ENCODE data around the gene SSR3. TPM values are rescaled to one million over a fixed set of nuclear protein-coding genes. Genes with fewer than 3 reads are reported as not detected.

Gene SSR3
- total RNA-seq, 1 donor from 2014 or later: 135 TPM

DNA sequence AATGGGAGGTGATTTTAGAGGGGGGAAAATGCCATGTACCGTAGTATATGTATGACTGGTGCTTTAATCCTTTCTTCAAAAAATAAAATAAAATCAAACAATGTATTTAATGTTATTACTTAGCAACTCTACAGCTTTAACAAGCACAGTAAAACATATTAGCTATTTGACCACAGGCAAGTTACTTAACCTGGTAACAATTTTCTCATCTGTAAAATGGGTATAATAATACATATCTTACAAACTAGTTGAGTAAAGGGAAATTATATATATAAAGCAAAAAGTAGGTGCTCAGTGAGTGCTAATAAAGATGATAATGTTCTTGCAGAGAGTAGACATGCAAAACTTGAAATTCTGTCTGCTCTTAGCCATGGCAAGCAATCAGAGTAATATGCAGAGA, 27.9 kb downstream of the SSR3 start:
- H3K27ac Mint-ChIP-seq: no peak overlapping the region
- no peak for DNase-seq (ENCODE audit: low spot score, unreplicated experiment)
- H3K4me3 Mint-ChIP-seq (ENCODE audit: low read depth): no peak overlapping the region
- H3K9me3 Mint-ChIP-seq (ENCODE audit: low read depth): no peaks in the 10 kb centered on the region
- H3K4me1 Mint-ChIP-seq (ENCODE audit: low read depth): no peaks in the 10 kb centered on the region
- H3K27me3 Mint-ChIP-seq: no peaks in the 10 kb centered on the region
- H3K36me3 Mint-ChIP-seq (ENCODE audit: insufficient read depth): no peaks in the 10 kb centered on the region
- TF ChIP-seq, protein P1, sequence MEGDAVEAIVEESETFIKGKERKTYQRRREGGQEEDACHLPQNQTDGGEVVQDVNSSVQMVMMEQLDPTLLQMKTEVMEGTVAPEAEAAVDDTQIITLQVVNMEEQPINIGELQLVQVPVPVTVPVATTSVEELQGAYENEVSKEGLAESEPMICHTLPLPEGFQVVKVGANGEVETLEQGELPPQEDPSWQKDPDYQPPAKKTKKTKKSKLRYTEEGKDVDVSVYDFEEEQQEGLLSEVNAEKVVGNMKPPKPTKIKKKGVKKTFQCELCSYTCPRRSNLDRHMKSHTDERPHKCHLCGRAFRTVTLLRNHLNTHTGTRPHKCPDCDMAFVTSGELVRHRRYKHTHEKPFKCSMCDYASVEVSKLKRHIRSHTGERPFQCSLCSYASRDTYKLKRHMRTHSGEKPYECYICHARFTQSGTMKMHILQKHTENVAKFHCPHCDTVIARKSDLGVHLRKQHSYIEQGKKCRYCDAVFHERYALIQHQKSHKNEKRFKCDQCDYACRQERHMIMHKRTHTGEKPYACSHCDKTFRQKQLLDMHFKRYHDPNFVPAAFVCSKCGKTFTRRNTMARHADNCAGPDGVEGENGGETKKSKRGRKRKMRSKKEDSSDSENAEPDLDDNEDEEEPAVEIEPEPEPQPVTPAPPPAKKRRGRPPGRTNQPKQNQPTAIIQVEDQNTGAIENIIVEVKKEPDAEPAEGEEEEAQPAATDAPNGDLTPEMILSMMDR (IDR thresholded peaks at IDR 0.05; ENCODE audit: unreplicated experiment): no peak

DNA sequence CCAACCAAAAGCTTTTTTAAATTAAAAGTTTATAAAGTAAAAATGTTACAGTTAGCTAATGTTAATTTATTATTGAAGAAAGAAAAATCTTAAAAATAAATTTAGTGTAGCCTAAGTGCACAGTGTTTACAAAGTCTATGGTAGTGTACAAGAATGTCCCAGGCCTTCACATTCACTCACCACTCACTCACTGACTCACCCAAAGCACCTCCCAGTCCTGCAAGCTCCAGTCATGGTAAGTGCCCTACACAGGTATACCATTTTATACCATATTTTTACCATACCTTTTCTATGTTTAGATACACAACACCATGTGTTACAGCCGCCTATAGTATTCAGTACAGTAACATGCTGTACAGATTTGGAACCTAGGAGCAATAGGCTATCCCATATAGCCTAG, 29.1 kb downstream of the SSR3 start:
- Mint-ChIP-seq H3K9me3 (ENCODE audit: low read depth) (no peaks in the 10 kb centered on the region), H3K36me3 (ENCODE audit: insufficient read depth) (no peaks in the 10 kb centered on the region), H3K27ac (no peak overlapping the region), H3K27me3 (no peaks in the 10 kb centered on the region), H3K4me3 (ENCODE audit: low read depth) (no peak overlapping the region), H3K4me1 (ENCODE audit: low read depth) (no peaks in the 10 kb centered on the region)
- TF ChIP-seq, protein P1 (IDR thresholded peaks at IDR 0.05; ENCODE audit: unreplicated experiment): no peak
- no peak for DNase-seq (ENCODE audit: low spot score, unreplicated experiment)

DNA sequence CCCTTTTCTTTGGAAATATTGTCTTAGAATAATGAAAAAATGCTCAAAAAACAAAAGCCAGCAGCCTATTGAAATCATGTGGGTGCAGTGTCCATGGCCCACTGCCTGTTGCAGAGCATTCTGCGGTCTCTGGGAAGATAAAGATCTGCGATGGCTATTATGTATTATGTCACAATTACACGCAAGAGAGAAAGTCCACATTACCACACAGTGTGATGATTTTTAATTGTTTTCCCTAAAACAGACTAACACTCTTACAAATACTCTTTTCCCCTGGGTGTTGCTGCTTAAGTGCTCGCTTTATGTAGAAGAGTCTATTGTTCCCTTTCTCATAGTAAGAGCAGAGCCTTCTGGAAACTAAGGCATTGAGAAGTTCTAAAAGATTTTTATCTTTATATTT, 32.2 kb downstream of the SSR3 start:
- no peaks in the 10 kb centered on the region for H3K27me3 Mint-ChIP-seq
- TF ChIP-seq, protein P1 (IDR thresholded peaks at IDR 0.05; ENCODE audit: unreplicated experiment): no peak
- H3K27ac Mint-ChIP-seq: no peak overlapping the region
- no peak overlapping the region for H3K4me3 Mint-ChIP-seq (ENCODE audit: low read depth)
- no peaks in the 10 kb centered on the region for H3K9me3 Mint-ChIP-seq (ENCODE audit: low read depth)
- H3K36me3 Mint-ChIP-seq (ENCODE audit: insufficient read depth): no peaks in the 10 kb centered on the region
- no peak for DNase-seq (ENCODE audit: low spot score, unreplicated experiment)
- H3K4me1 Mint-ChIP-seq (ENCODE audit: low read depth): no peaks in the 10 kb centered on the region

DNA sequence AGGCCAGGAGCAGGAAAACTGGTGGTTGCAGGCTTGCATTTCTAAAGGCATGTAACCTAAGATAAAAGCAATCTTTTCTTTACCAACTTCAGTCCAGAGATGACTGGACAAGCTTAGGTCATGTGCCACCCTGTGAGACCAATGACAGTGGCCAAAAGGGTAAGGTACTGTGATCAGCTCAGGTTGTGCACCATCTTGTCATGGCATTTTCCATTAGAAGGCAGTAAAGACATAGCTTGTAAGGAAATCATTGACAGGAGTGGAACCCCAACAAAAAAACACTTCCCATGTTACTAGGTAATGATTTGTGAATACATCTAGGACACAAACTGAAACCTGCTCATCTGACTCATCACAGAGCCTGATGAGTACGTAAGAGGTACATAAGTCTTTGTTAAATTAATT, 35.2 kb downstream of the SSR3 start:
- DNase-seq (ENCODE audit: low spot score, unreplicated experiment): no peak
- H3K9me3 Mint-ChIP-seq (ENCODE audit: low read depth): no peaks in the 10 kb centered on the region
- TF ChIP-seq, protein P1 (IDR thresholded peaks at IDR 0.05; ENCODE audit: unreplicated experiment): no peak
- H3K27me3 Mint-ChIP-seq: no peaks in the 10 kb centered on the region
- no peak overlapping the region for H3K27ac Mint-ChIP-seq
- no peaks in the 10 kb centered on the region for H3K36me3 Mint-ChIP-seq (ENCODE audit: insufficient read depth)
- no peaks in the 10 kb centered on the region for H3K4me1 Mint-ChIP-seq (ENCODE audit: low read depth)
- H3K4me3 Mint-ChIP-seq (ENCODE audit: low read depth): no peak overlapping the region

DNA sequence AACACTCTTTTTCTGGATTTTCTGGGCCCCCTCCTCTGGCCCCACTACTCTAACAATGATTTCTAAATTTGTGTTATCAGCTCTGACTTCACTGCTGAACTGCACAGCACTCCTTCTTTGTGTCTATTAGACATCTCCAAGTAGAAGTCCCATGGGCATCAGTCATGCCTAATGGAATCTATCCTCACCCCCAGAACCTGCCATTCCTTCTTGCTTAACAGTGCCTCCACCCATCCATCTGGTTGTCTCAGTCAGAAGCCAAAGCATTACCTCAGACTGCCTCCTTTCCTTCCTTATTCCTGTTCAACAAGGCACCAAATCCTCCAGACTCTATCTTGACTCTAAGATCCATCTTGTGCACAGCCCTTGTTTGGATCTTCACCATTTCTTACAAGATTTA, 36.2 kb downstream of the SSR3 start:
- no peaks in the 10 kb centered on the region for H3K27me3 Mint-ChIP-seq
- peaks cover 2% of the 10 kb centered on the region for H3K4me1 Mint-ChIP-seq (ENCODE audit: low read depth)
- no peaks in the 10 kb centered on the region for H3K36me3 Mint-ChIP-seq (ENCODE audit: insufficient read depth)
- H3K27ac Mint-ChIP-seq: no peak overlapping the region
- DNase-seq (ENCODE audit: low spot score, unreplicated experiment): no peak
- TF ChIP-seq, protein P1 (IDR thresholded peaks at IDR 0.05; ENCODE audit: unreplicated experiment): no peak
- no peaks in the 10 kb centered on the region for H3K9me3 Mint-ChIP-seq (ENCODE audit: low read depth)
- no peak overlapping the region for H3K4me3 Mint-ChIP-seq (ENCODE audit: low read depth)

Data from progenitor cell of endocrine pancreas (in vitro differentiated cells).